ENCODE measurements around the gene ZBTB39.

DNA sequence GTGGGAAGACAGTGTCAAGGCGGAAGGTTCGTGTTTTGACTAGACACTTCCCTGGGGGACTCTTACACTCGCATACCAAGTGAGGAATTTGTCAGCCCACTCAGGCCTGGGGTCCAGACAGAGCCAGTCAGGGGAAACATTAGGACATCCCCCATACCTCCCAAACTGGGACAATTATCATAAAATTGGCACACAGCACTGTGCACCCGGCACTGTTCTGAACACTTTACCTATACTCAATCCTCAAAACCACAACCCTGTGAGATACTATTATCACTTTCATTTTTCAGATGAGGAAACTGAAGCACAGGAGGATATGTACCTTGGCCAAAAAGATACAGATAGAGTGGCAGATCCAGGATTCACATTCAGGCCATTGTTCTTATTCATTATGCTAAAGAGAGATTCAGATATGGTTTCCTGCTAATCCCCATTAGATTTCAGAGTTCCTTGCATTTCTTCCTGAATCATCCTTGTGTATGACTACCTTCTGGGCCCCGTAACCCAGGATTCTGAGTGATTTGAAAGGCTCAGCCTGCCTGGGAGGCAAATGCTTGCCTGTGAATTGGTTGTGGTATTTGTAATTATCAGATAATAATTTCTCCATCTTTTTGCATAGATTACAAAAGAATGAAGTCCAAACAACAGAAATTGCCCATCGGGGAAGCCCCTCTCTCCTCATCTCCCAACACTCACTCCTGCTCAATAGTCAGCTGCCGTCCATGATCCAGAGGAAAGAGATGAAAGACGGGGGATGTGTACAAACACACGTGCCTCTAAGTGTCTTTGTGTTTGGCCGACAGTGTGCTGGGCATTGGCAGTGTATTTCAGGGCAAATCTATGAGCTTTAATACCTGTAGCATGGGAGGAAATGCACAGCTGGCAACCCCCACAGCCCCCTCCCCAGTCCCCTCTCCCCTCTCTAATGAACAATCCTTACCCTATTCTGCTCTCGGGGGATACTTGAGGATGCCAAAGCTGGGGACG lies 5.4 kb upstream of the ZBTB39 start:
- TF ChIP-seq, protein P1, sequence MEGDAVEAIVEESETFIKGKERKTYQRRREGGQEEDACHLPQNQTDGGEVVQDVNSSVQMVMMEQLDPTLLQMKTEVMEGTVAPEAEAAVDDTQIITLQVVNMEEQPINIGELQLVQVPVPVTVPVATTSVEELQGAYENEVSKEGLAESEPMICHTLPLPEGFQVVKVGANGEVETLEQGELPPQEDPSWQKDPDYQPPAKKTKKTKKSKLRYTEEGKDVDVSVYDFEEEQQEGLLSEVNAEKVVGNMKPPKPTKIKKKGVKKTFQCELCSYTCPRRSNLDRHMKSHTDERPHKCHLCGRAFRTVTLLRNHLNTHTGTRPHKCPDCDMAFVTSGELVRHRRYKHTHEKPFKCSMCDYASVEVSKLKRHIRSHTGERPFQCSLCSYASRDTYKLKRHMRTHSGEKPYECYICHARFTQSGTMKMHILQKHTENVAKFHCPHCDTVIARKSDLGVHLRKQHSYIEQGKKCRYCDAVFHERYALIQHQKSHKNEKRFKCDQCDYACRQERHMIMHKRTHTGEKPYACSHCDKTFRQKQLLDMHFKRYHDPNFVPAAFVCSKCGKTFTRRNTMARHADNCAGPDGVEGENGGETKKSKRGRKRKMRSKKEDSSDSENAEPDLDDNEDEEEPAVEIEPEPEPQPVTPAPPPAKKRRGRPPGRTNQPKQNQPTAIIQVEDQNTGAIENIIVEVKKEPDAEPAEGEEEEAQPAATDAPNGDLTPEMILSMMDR (IDR thresholded peaks at IDR 0.05) = no peak
- TF ChIP-seq POLR2A (IDR thresholded peaks at IDR 0.05) = no peak
